Stomach (tissue), 4 donors: ENCODE measurements around the gene TIPARP.

Experiments
- EP300 ChIP-seq: sonication (generic); formaldehyde crosslinking; IDR thresholded peaks from one replicate; pipeline ENCODE4 v1.6.1; 2017; ENCODE audit warnings: antibody characterized with exemption
- POLR2A ChIP-seq, 4 donors: fragments of 450-650 bp; IDR thresholded peaks; one replicate each; pipeline ENCODE4 v1.6.1; 2016; ENCODE audit warnings: antibody characterized with exemption in 4 of 4, control low read depth in 2 of 4, mild to moderate bottlenecking in 1 of 4, moderate library complexity in 1 of 4
- POLR2AphosphoS5 ChIP-seq, 3 donors: sonication (generic); formaldehyde crosslinking; IDR thresholded peaks; one replicate each; pipeline ENCODE4 v1.6.1; 2016; ENCODE audit warnings: antibody characterized with exemption in 3 of 3
- TF ChIP-seq, protein P1 (sequence below), 7 experiments: fragments of 450-650 bp in 4 of 7; fragments of 200-600 bp in 3 of 7; sonication (generic) in 3 of 7; IDR thresholded peaks; one replicate each; pipeline ENCODE4 v1.5.1; 2016 to 2019; ENCODE audit warnings: antibody characterized with exemption in 7 of 7, control low read depth in 2 of 7, mild to moderate bottlenecking in 1 of 7

DNA sequence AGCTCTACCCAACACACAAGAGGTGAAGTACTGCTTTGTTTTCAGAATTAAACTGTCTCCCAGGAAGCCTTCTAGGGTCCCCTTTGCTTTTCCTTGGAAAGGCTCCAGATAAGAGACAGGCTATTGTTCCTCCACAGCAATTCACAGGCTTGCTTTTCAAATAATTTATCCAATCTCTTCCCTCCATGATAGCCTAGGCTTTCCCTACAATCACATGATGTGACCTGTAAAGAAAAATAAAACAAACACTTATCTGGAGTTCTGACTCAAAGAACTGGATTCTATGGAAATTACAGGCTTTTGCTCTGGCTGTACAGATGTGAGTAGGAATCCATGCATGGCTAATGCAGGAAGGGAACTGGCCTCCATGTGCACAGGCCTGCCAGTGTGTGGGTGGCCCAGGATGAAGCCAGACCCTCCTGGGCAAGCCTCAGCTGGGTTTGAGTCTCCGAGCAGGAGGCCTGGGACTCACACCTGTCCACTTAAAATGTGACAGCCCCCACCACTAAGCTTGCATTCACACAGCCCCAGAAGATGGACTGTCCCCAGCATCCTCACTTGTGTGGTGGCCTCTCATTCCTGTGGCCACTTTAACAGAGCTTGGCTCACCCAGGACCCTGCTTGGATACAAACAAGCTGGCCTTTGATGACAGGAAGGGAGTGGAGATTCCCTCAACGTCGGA, 75.9 kb downstream of the TIPARP start:
- TF ChIP-seq POLR2AphosphoS5 (IDR thresholded peaks at IDR 0.05) (no peak), POLR2A (IDR thresholded peaks at IDR 0.05) (no peak), EP300 (no peak)
- TF ChIP-seq, protein P1, sequence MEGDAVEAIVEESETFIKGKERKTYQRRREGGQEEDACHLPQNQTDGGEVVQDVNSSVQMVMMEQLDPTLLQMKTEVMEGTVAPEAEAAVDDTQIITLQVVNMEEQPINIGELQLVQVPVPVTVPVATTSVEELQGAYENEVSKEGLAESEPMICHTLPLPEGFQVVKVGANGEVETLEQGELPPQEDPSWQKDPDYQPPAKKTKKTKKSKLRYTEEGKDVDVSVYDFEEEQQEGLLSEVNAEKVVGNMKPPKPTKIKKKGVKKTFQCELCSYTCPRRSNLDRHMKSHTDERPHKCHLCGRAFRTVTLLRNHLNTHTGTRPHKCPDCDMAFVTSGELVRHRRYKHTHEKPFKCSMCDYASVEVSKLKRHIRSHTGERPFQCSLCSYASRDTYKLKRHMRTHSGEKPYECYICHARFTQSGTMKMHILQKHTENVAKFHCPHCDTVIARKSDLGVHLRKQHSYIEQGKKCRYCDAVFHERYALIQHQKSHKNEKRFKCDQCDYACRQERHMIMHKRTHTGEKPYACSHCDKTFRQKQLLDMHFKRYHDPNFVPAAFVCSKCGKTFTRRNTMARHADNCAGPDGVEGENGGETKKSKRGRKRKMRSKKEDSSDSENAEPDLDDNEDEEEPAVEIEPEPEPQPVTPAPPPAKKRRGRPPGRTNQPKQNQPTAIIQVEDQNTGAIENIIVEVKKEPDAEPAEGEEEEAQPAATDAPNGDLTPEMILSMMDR (IDR thresholded peaks at IDR 0.05), result no peak
